SU-DHL-6 (cell line): ENCODE data around the gene CEP295NL.

Experiments
- H2AFZ ChIP-seq: fragments of 200-600 bp; sonication (generic); 2 replicates; pipeline ENCODE4 v1.6.1; 2014; ENCODE audit warnings: low read depth, mild to moderate bottlenecking, moderate library complexity, mixed read lengths, antibody characterized with exemption, low read length; ENCODE audit not compliant: severe bottlenecking
- H3F3A ChIP-seq: fragments of 200-600 bp; shearing (Covaris generic); 2 replicates; pipeline ENCODE4 v1.6.0; 2016; ENCODE audit warnings: antibody characterized with exemption, mild to moderate bottlenecking; ENCODE audit not compliant: insufficient read depth
- H3K27ac ChIP-seq: fragments of 200-600 bp; sonication (generic); 2 replicates; pipeline ENCODE4 v1.5.1; 2016; ENCODE audit warnings: low read depth, mild to moderate bottlenecking, low read length, moderate library complexity, mixed read lengths
- H3K27me3 ChIP-seq: fragments of 200-600 bp; sonication (generic), shearing (Covaris generic); 2 replicates; pipeline ENCODE4 v1.6.0; 2014; ENCODE audit warnings: mild to moderate bottlenecking, low read length
- H3K36me3 ChIP-seq: fragments of 200-600 bp; sonication (generic); 2 replicates; pipeline ENCODE4 v1.6.1; 2014; ENCODE audit warnings: mild to moderate bottlenecking, low read length, mixed read lengths
- H3K4me2 ChIP-seq: fragments of 300-600, 200-600 bp; shearing (Covaris generic), sonication (generic); 2 replicates; pipeline ENCODE4 v1.6.0; 2014; ENCODE audit warnings: low read length, low read depth, mild to moderate bottlenecking; ENCODE audit not compliant: poor library complexity, severe bottlenecking
- H3K4me3 ChIP-seq: fragments of 200-600 bp; sonication (generic); 2 replicates; pipeline ENCODE4 v1.5.1; 2014; ENCODE audit warnings: antibody characterized with exemption, low read length, mild to moderate bottlenecking, mixed read lengths; ENCODE audit not compliant: insufficient read depth, poor library complexity, severe bottlenecking
- H3K79me2 ChIP-seq: fragments of 200-600 bp; sonication (generic); 2 replicates; pipeline ENCODE4 v1.6.1; 2014; ENCODE audit warnings: mild to moderate bottlenecking, low read length, moderate library complexity; ENCODE audit not compliant: insufficient read depth
- H3K9ac ChIP-seq: fragments of 200-600 bp; sonication (generic); 2 replicates; pipeline ENCODE4 v1.7.0; 2014; ENCODE audit warnings: mild to moderate bottlenecking, low read length
- H3K9me2 ChIP-seq: fragments of 200-600 bp; sonication (generic); replicated peaks from 2 replicates; pipeline ENCODE4 v1.6.1; 2014; ENCODE audit warnings: low read length; ENCODE audit not compliant: insufficient read depth
- H3K9me3 ChIP-seq: fragments of 200-600 bp; sonication (generic); 2 replicates; pipeline ENCODE4 v1.6.1; 2014; ENCODE audit warnings: low read length, mixed read lengths; ENCODE audit not compliant: insufficient read depth
- H4K20me1 ChIP-seq: fragments of 200-600 bp; sonication (generic); 2 replicates; pipeline ENCODE4 v1.6.1; 2014; ENCODE audit warnings: low read depth, mild to moderate bottlenecking, antibody characterized with exemption, low read length, moderate library complexity, mixed read lengths
- CTCF ChIP-seq: fragments of 200-600 bp; sonication (generic); IDR thresholded peaks from one replicate; pipeline ENCODE4 v1.5.1; 2017; ENCODE audit warnings: antibody characterized with exemption, mild to moderate bottlenecking, low read length, moderate library complexity; ENCODE audit not compliant: insufficient read depth, poor library complexity, severe bottlenecking
- EZH2phosphoT487 ChIP-seq: fragments of 200-600 bp; sonication (generic), shearing (Covaris generic); conservative IDR thresholded peaks from 2 replicates; pipeline ENCODE4 v1.6.1; 2018; ENCODE audit warnings: mild to moderate bottlenecking, antibody characterized with exemption, low read length, moderate library complexity, mixed read lengths

The CEP295NL gene

GRCh38 chr17:78895322-78895721, 7.7 kb downstream of the CEP295NL start:
- no peaks in the 10 kb centered on the region for H3K27me3 ChIP-seq
- no peak overlapping the region for H2AFZ ChIP-seq
- no peaks in the 10 kb centered on the region for H3F3A ChIP-seq
- H4K20me1 ChIP-seq = no peaks in the 10 kb centered on the region
- H3K9ac ChIP-seq = no peak overlapping the region
- no peaks in the 10 kb centered on the region for H3K79me2 ChIP-seq
- TF ChIP-seq CTCF (no peak), EZH2phosphoT487 (no peak)
- H3K4me2 ChIP-seq = no peak overlapping the region
- H3K9me2 ChIP-seq = no peaks in the 10 kb centered on the region
- H3K36me3 ChIP-seq = no peaks in the 10 kb centered on the region
- H3K27ac ChIP-seq = no peak overlapping the region
- H3K9me3 ChIP-seq = no peaks in the 10 kb centered on the region
- no peak overlapping the region for H3K4me3 ChIP-seq

- Histone ChIP-seq H3K4me3 (no peak overlapping the region), H3K36me3 (no peaks in the 10 kb centered on the region), H3K4me2 (no peak overlapping the region), H3K9me2 (no peaks in the 10 kb centered on the region), H3K9ac (no peak overlapping the region), H4K20me1 (no peaks in the 10 kb centered on the region), H3K9me3 (no peaks in the 10 kb centered on the region), H3K27ac (no peak overlapping the region), H3K27me3 (no peaks in the 10 kb centered on the region), H2AFZ (no peak overlapping the region), H3F3A (no peaks in the 10 kb centered on the region), H3K79me2 (no peaks in the 10 kb centered on the region)
- TF ChIP-seq CTCF (no peak), EZH2phosphoT487 (no peak)
These were observed 9.3 kb downstream of the CEP295NL start for GRCh38 chr17:78893684-78894083.

GRCh38 chr17:78892936-78893379, 10.0 kb downstream of the CEP295NL start:
- Histone ChIP-seq H3K9me2 (no peaks in the 10 kb centered on the region), H3K27ac (no peak overlapping the region), H3K9me3 (no peaks in the 10 kb centered on the region), H3K36me3 (no peaks in the 10 kb centered on the region), H3K4me3 (no peak overlapping the region), H3K9ac (no peak overlapping the region), H2AFZ (no peak overlapping the region), H3K79me2 (no peaks in the 10 kb centered on the region), H4K20me1 (no peaks in the 10 kb centered on the region), H3F3A (no peaks in the 10 kb centered on the region), H3K27me3 (no peaks in the 10 kb centered on the region), H3K4me2 (no peak overlapping the region)
- no peak for TF ChIP-seq CTCF
- no peak for TF ChIP-seq EZH2phosphoT487
